AG04449 (cell line): ENCODE data around the gene KLHL29.

ENCODE experiments used
- CTCF ChIA-PET: fragments of 350-600 bp; formaldehyde crosslinking; extraction: SDS; loops from one replicate; lab custom pipeline; 2021; ENCODE audit warnings: antibody characterized with exemption; lab: Yijun Ruan, JAX
- POLR2A ChIA-PET: fragments of 400-600, 350-600 bp; formaldehyde crosslinking; extraction: SDS; loops from one replicate; lab custom pipeline; 2020; ENCODE audit warnings: antibody characterized with exemption, inconsistent platforms; lab: Yijun Ruan, JAX
- DNase-seq: peaks from one replicate; pipeline ENCODE4 v3.0.0-alpha.2; 2010; ENCODE audit warnings: low read depth, low spot score
- H3K4me3 ChIP-seq: 2 replicates; pipeline ENCODE4 v1.5.1; 2011; ENCODE audit warnings: low read depth, mild to moderate bottlenecking, control low read depth, low read length
- TF ChIP-seq, protein P1 (sequence below): IDR thresholded peaks from one replicate; pipeline ENCODE4 v1.5.1; 2011; ENCODE audit warnings: mild to moderate bottlenecking, moderate library complexity, low read length, control low read depth, inconsistent platforms; ENCODE audit not compliant: insufficient read depth; ENCODE audit errors: missing control alignments

KLHL29 gene

GRCh38 chr2:23673830-23674679 is 289.1 kb downstream of the KLHL29 start:
- ChIA-PET CTCF (no interaction called here), POLR2A (no interaction called here)
- H3K4me3 ChIP-seq: no peak overlapping the region
- TF ChIP-seq, protein P1, sequence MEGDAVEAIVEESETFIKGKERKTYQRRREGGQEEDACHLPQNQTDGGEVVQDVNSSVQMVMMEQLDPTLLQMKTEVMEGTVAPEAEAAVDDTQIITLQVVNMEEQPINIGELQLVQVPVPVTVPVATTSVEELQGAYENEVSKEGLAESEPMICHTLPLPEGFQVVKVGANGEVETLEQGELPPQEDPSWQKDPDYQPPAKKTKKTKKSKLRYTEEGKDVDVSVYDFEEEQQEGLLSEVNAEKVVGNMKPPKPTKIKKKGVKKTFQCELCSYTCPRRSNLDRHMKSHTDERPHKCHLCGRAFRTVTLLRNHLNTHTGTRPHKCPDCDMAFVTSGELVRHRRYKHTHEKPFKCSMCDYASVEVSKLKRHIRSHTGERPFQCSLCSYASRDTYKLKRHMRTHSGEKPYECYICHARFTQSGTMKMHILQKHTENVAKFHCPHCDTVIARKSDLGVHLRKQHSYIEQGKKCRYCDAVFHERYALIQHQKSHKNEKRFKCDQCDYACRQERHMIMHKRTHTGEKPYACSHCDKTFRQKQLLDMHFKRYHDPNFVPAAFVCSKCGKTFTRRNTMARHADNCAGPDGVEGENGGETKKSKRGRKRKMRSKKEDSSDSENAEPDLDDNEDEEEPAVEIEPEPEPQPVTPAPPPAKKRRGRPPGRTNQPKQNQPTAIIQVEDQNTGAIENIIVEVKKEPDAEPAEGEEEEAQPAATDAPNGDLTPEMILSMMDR: no peak
- DNase-seq: no peak

DNA sequence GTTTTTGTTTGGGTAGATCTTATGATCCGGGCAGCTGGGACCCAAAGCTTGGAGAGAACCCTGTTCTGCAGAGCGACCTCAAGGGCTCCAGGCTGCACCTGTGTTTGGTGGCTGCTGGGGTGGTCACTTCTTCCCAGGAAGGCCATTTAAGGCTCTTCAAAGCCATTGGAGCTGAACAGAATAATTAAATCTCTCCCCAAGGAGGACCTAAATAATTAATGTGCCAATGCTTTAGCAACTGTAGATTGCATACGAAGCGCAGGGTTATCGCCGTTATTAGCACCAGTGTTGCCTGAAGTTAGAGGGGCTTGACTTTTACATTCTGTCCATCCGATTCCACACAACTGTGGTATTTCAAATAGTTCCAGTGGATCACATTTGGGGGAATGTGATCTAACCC is 290.5 kb downstream of the KLHL29 start:
- POLR2A ChIA-PET: no interaction called here
- CTCF ChIA-PET: no interaction called here
- DNase-seq: no peak
- H3K4me3 ChIP-seq: no peak overlapping the region
- TF ChIP-seq, protein P1: no peak

GRCh38 chr2:23677836-23678235 is 292.9 kb downstream of the KLHL29 start:
- no peak for DNase-seq
- H3K4me3 ChIP-seq: no peak overlapping the region
- TF ChIP-seq, protein P1: no peak
- POLR2A ChIA-PET: no interaction called here
- CTCF ChIA-PET: no interaction called here

DNA sequence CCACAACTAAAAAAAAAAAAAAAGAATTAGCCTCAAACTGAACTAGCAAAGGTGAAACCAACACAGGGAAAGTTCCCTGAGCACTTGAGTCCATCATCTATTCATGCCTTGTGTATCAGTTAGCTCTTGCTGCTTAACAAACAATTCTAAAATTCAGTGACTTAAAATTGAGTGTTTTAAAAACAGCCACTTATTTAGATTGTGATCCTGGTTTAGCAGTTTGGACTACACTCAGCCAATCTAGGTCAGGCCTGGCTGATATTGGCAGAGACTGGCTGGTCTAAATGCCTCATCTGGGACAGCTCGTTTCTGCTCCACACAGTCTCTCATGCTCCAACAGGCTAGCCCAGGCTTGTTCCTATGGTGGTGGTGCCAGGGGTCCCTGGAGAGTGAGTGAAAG is 294.1 kb downstream of the KLHL29 start:
- no peak overlapping the region for H3K4me3 ChIP-seq
- no peak for DNase-seq
- TF ChIP-seq, protein P1: no peak
- POLR2A ChIA-PET: no interaction called here
- CTCF ChIA-PET: no interaction called here

DNA sequence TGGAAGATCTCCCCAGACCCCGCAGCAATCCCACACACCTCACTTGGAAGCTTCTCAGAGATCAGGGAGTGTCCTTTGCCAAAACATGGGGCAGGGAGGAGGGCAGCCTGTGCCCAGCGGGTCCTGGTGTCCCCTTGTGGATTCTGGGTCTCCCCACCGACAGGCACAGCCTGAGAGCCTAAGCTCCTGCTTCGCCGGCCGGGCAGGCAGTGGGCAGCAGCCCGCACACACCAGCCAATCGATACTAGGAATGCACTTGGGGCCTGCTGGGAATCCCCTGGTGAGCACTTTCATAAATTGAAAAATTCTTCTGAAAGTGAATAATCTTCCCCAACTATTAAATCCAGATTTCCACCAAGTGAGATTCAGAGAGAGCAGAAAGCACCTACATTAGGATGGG is 296.0 kb downstream of the KLHL29 start:
- TF ChIP-seq, protein P1: no peak
- ChIA-PET CTCF (no interaction called here), POLR2A (no interaction called here)
- no peak for DNase-seq
- H3K4me3 ChIP-seq: no peak overlapping the region

DNA sequence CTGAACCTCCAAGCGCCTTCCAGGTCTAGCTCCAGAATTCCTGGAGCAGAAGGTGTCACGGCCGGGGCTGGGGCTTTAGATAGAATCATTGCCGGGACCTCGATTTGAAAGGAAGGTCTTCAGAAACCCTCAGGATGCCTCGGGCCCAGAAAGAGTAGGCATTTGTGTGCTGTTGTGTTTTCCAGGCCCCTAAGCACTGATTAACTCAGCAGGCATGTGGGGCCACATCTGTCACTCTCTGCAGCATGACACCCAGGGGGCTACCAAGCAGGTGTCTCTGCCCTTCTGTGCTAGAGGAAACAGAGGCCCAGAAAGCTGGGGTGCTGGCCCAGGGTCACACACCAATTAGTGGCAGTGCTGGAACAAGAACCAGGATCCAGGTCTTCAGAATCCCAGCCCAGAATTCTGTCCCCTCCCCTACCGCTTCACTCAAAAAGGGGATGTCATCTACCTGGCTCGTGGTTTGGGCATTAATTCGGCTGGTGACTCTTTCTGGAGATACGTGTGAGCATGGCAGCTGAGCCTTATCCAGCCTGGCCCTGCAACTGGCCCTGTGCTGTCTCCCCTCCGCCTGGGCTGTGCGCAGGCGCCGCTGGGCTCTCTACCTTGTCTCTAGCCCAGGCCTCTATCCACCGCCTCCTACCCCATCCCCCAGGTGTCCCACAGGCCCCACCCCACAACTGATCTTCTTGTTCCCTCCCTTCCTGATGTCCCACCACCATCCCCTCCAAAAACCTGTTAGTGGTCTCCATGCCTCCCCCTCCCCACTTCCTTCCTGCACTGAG is 296.6 kb downstream of the KLHL29 start:
- CTCF ChIA-PET: no interaction called here

More for the DNA sequence above, 296.6 kb downstream of the KLHL29 start:
- POLR2A ChIA-PET: no interaction called here
- no peak for DNase-seq
- TF ChIP-seq, protein P1: no peak
- no peak overlapping the region for H3K4me3 ChIP-seq
